Mucosa of gallbladder (tissue), 1 donor: ENCODE results near the gene NR1D2. TPM values are rescaled to one million over a fixed set of nuclear protein-coding genes. Genes with fewer than 3 reads are reported as not detected.
A peak's percentile ranks its signal among the peaks of the same experiment; 100 is the strongest.
"Not testable (repeated sequence)": the region's sequence is repeated elsewhere in the genome, so short reads cannot be mapped to it uniquely, and the experiment has no call there.

Experiments
- DNase-seq: peaks from one replicate; pipeline ENCODE4 v3.0.0-alpha.2; 2020; ENCODE audit warnings: low spot score
- total RNA-seq: library from RNA; stranded (reverse); gene quantifications from one replicate; pipeline ENCODE4 v1.2.1, GENCODE V29; 2021
- donor health status: DM: no; HTN: no; CAD: no.

Gene NR1D2
- total RNA-seq = 51.8 TPM

GRCh38 chr3:23944861-23945662 is at the start of gene NR1D2:
Gene NR1D2 (plus strand): TSS chr3:23945286. CDS start chr3:23945579, 293 bp downstream.
- peak; percentile 83 for DNase-seq

- no peak for DNase-seq
Observed at GRCh38 chr3:23900744-23901143, 44.3 kb upstream of the NR1D2 start.

GRCh38 chr3:23904545-23904944 is 40.5 kb upstream of the NR1D2 start:
- DNase-seq = no peak

GRCh38 chr3:23909341-23909740 is 35.7 kb upstream of the NR1D2 start:
- DNase-seq = no peak

- no peak for DNase-seq
Observed at GRCh38 chr3:23911397-23911796, 33.7 kb upstream of the NR1D2 start.

GRCh38 chr3:23912335-23912734 is 32.8 kb upstream of the NR1D2 start:
- not testable (repeated sequence) for DNase-seq

GRCh38 chr3:23913182-23913581 is 31.9 kb upstream of the NR1D2 start:
- no peak for DNase-seq

- no peak for DNase-seq
Observed at GRCh38 chr3:23913873-23914743, 31.0 kb upstream of the NR1D2 start.

- DNase-seq = no peak
Observed at GRCh38 chr3:23915537-23916108, 29.5 kb upstream of the NR1D2 start.

- DNase-seq = peak; percentile 21
Observed at GRCh38 chr3:23916152-23916885, 28.8 kb upstream of the NR1D2 start.

- peak; percentile 97 for DNase-seq
Observed at GRCh38 chr3:23916886-23917678, 28.0 kb upstream of the NR1D2 start, which contains the start of the genes NKIRAS1 and RPL15. Gene NKIRAS1 (minus strand): TSS chr3:23916990. CDS start chr3:23910904, 6,086 bp downstream. Gene RPL15 (plus strand): TSS chr3:23917132. CDS start chr3:23917860, 728 bp downstream.

GRCh38 chr3:23917679-23918303 is 27.3 kb upstream of the NR1D2 start:
- DNase-seq = peak; percentile 61

GRCh38 chr3:23918331-23918730 is 26.8 kb upstream of the NR1D2 start:
- not testable (repeated sequence) for DNase-seq

- DNase-seq = no peak
Observed at GRCh38 chr3:23919628-23920027, 25.5 kb upstream of the NR1D2 start.

GRCh38 chr3:23920151-23920655 is 24.9 kb upstream of the NR1D2 start:
- no peak for DNase-seq

GRCh38 chr3:23921052-23921511 is 24.0 kb upstream of the NR1D2 start:
- no peak for DNase-seq

GRCh38 chr3:23923786-23924185 is 21.3 kb upstream of the NR1D2 start:
- no peak for DNase-seq

- no peak for DNase-seq
Observed at GRCh38 chr3:23926246-23926645, 18.8 kb upstream of the NR1D2 start.

- no peak for DNase-seq
Observed at GRCh38 chr3:23926736-23927135, 18.4 kb upstream of the NR1D2 start.

- no peak for DNase-seq
Observed at GRCh38 chr3:23928524-23928923, 16.6 kb upstream of the NR1D2 start.
